Measurements from ENCODE around the gene RAB20. TPM values are rescaled to one million over a fixed set of nuclear protein-coding genes. Genes with fewer than 3 reads are reported as not detected.
"Not testable (repeated sequence)": the region's sequence is repeated elsewhere in the genome, so short reads cannot be mapped to it uniquely, and the experiment has no call there.

The RAB20 gene
- total and polyA plus RNA-seq, 2 donors (not counting 1 experiment from before 2014, with no cell fraction given): 2.4 to 4.6 TPM

- DNase-seq; H3K79me2 ChIP-seq (ENCODE audit: control insufficient read depth, insufficient read depth, low read length); H3K4me3 ChIP-seq (ENCODE audit: control extremely low read depth in 1 of 5, extremely low read depth in 1 of 5, insufficient read depth in 1 of 5, low read depth in 2 of 5, low read length in 4 of 5); H3K27ac Mint-ChIP-seq; intact Hi-C loops (cut with micrococcal nuclease); H3K27me3 ChIP-seq (replicated peaks in 1 of 4; ENCODE audit: control extremely low read depth in 1 of 4, control insufficient read depth in 3 of 4, insufficient read depth in 4 of 4, low read length in 3 of 4); H3K36me3 ChIP-seq (replicated peaks in 1 of 2; ENCODE audit: control extremely low read depth in 1 of 2, control insufficient read depth in 1 of 2, extremely low read depth in 1 of 2, insufficient read depth in 2 of 2, low read length in 1 of 2); H3K9me3 ChIP-seq (ENCODE audit: control extremely low read depth in 1 of 3, control insufficient read depth in 2 of 3, insufficient read depth in 1 of 3, low read length in 2 of 3); ATAC-seq (ENCODE audit: low read depth); H3K27me3 Mint-ChIP-seq; H2AFZ ChIP-seq (ENCODE audit: insufficient read depth, low read depth, low read length, poor library complexity, severe bottlenecking); H3K4me3 Mint-ChIP-seq; H3K4me1 ChIP-seq (ENCODE audit: control insufficient read depth in 2 of 2, insufficient read depth in 2 of 2, low read length in 2 of 2); H3K27ac ChIP-seq (ENCODE audit: low read length in 2 of 2); H4K20me1 ChIP-seq (ENCODE audit: control insufficient read depth, insufficient read depth, low read length, poor library complexity, severe bottlenecking); H3K9ac ChIP-seq (ENCODE audit: low read length); H3K4me1 Mint-ChIP-seq; H3K9me3 Mint-ChIP-seq (ENCODE audit: insufficient read depth); POLR2A ChIA-PET; H3K4me2 ChIP-seq (replicated peaks; ENCODE audit: low read depth, low read length, poor library complexity, severe bottlenecking): not testable (repeated sequence)
- CTCF ChIA-PET: interaction anchor here (2.9 kb wide), 1 partner anchor 32 kb away, joined by 9 read pairs; no protein-coding TSS in a partner anchor
- WGBS (ENCODE audit: insufficient coverage): 90% methylated on average over 2 of the region's 3 CpGs
These were observed 74.6 kb downstream of the RAB20 start for GRCh38 chr13:110486880-110487279.

GRCh38 chr13:110486061-110486715 lies 75.3 kb downstream of the RAB20 start:
- TF ChIP-seq CTCF (IDR thresholded peaks at IDR 0.05) (no peak), EZH2 (IDR thresholded peaks at IDR 0.05; ENCODE audit: borderline replicate concordance, insufficient read depth, low read depth, low read length, poor library complexity, severe bottlenecking) (no peak)
- Histone ChIP-seq H2AFZ (ENCODE audit: insufficient read depth, low read depth, low read length, poor library complexity, severe bottlenecking) (no peak overlapping the region), H3K4me3 (ENCODE audit: control extremely low read depth in 1 of 5, extremely low read depth in 1 of 5, insufficient read depth in 1 of 5, low read depth in 2 of 5, low read length in 4 of 5) (no peak overlapping the region), H3K36me3 (replicated peaks in 1 of 2; ENCODE audit: control extremely low read depth in 1 of 2, control insufficient read depth in 1 of 2, extremely low read depth in 1 of 2, insufficient read depth in 2 of 2, low read length in 1 of 2) (no peaks in the 10 kb centered on the region), H3K4me2 (replicated peaks; ENCODE audit: low read depth, low read length, poor library complexity, severe bottlenecking) (no peak overlapping the region), H4K20me1 (ENCODE audit: control insufficient read depth, insufficient read depth, low read length, poor library complexity, severe bottlenecking) (no peaks in the 10 kb centered on the region), H3K9me3 (ENCODE audit: control extremely low read depth in 1 of 3, control insufficient read depth in 2 of 3, insufficient read depth in 1 of 3, low read length in 2 of 3) (no peaks in the 10 kb centered on the region), H3K27me3 (replicated peaks in 1 of 4; ENCODE audit: control extremely low read depth in 1 of 4, control insufficient read depth in 3 of 4, insufficient read depth in 4 of 4, low read length in 3 of 4) (no peaks in the 10 kb centered on the region), H3K4me1 (ENCODE audit: control insufficient read depth in 2 of 2, insufficient read depth in 2 of 2, low read length in 2 of 2) (no peaks in the 10 kb centered on the region), H3K9ac (ENCODE audit: low read length) (no peak overlapping the region), H3K79me2 (ENCODE audit: control insufficient read depth, insufficient read depth, low read length) (no peaks in the 10 kb centered on the region), H3K27ac (ENCODE audit: low read length in 2 of 2) (no peak overlapping the region)
- CTCF ChIA-PET: no interaction called here
- ATAC-seq (ENCODE audit: low read depth): no peak
- POLR2A ChIA-PET: interaction anchor here (0.9 kb wide), 1 partner anchor 79 kb away, joined by 4 read pairs; no protein-coding TSS in a partner anchor
- Mint-ChIP-seq H3K4me3 (no peak overlapping the region), H3K27ac (no peak overlapping the region), H3K4me1 (no peaks in the 10 kb centered on the region), H3K27me3 (no peaks in the 10 kb centered on the region), H3K9me3 (ENCODE audit: insufficient read depth) (no peaks in the 10 kb centered on the region)
- WGBS (ENCODE audit: insufficient coverage): 97% methylated on average over 13 of the region's 15 CpGs
- DNase-seq: no peak
- intact Hi-C loops (cut with micrococcal nuclease): no loop called here
